T-helper 2 cell treated with Interferon-gamma antibody and Interleukin-4, amounts not matched to agents 100 ng/mL and 5 ng/mL, for 36 hours (primary cell): ENCODE results near the gene GALNT9. TPM values are rescaled to one million over a fixed set of nuclear protein-coding genes. Genes with fewer than 3 reads are reported as not detected.

Experiments
- intact Hi-C: fragments of 100-400 bp; cut with micrococcal nuclease; formaldehyde crosslinking; loops from one replicate; pipeline ENCODE4 v1.15.1; 2023
- total RNA-seq: library from RNA; stranded (reverse); gene quantifications from 2 replicates; pipeline ENCODE4 v1.2.3, GENCODE V29; 2022

GALNT9 gene
- total RNA-seq, 1 donor from 2014 or later, result not detected

- intact Hi-C loops, result loop anchor here (1.0 kb wide), 1 partner anchor 27 kb away; no protein-coding TSS in a partner anchor
Observed at GRCh38 chr12:132161796-132162507, 167.4 kb downstream of the GALNT9 start.

GRCh38 chr12:132161036-132161781 lies 168.2 kb downstream of the GALNT9 start:
- intact Hi-C loops, result no loop called here

- intact Hi-C loops, result no loop called here
Observed at GRCh38 chr12:132160601-132161035, 168.8 kb downstream of the GALNT9 start.

- intact Hi-C loops, result no loop called here
Observed at GRCh38 chr12:132160016-132160415, 169.4 kb downstream of the GALNT9 start.

GRCh38 chr12:132159555-132160003 lies 169.8 kb downstream of the GALNT9 start:
- intact Hi-C loops, result no loop called here

GRCh38 chr12:132158677-132159554 lies 170.5 kb downstream of the GALNT9 start:
- intact Hi-C loops, result no loop called here

GRCh38 chr12:132157733-132158409 lies 171.5 kb downstream of the GALNT9 start:
- intact Hi-C loops, result no loop called here

GRCh38 chr12:132156573-132157325 lies 172.6 kb downstream of the GALNT9 start:
- intact Hi-C loops, result no loop called here

GRCh38 chr12:132155771-132156572 lies 173.4 kb downstream of the GALNT9 start:
- intact Hi-C loops, result loop anchor here (2.0 kb wide), 1 partner anchor 459 kb away; no protein-coding TSS in a partner anchor

GRCh38 chr12:132154941-132155770 lies 174.2 kb downstream of the GALNT9 start:
- intact Hi-C loops, result loop anchor here (1.0 to 5.0 kb wide), 4 partner anchors 64 to 460 kb away; no protein-coding TSS in a partner anchor

- intact Hi-C loops, result loop anchor here (1.0 to 5.0 kb wide), 4 partner anchors 65 to 460 kb away; no protein-coding TSS in a partner anchor
Observed at GRCh38 chr12:132154341-132154761, 175.0 kb downstream of the GALNT9 start.

GRCh38 chr12:132153501-132154340 lies 175.7 kb downstream of the GALNT9 start:
- intact Hi-C loops, result loop anchor here (1.0 to 5.0 kb wide), 4 partner anchors 66 to 461 kb away; no protein-coding TSS in a partner anchor

- intact Hi-C loops, result loop anchor here (5.0 kb wide), 1 partner anchor 259 kb away; no protein-coding TSS in a partner anchor
Observed at GRCh38 chr12:132152953-132153352, 176.4 kb downstream of the GALNT9 start.

- intact Hi-C loops, result loop anchor here (5.0 kb wide), 1 partner anchor 260 kb away; no protein-coding TSS in a partner anchor
Observed at GRCh38 chr12:132152411-132152821, 177.0 kb downstream of the GALNT9 start.

GRCh38 chr12:132151766-132152410 lies 177.5 kb downstream of the GALNT9 start:
- intact Hi-C loops, result loop anchor here (5.0 kb wide), 1 partner anchor 260 kb away; no protein-coding TSS in a partner anchor

GRCh38 chr12:132151145-132151765 lies 178.1 kb downstream of the GALNT9 start:
- intact Hi-C loops, result loop anchor here (5.0 kb wide), 1 partner anchor 261 kb away; no protein-coding TSS in a partner anchor
